Kidney epithelial cell (primary cell): ENCODE measurements around the gene KIF25. TPM values are rescaled to one million over a fixed set of nuclear protein-coding genes. Genes with fewer than 3 reads are reported as not detected.

Source experiments
- DNase-seq: peaks from one replicate; pipeline ENCODE4 v3.0.0-alpha.2; 2010; ENCODE audit warnings: low read depth
- H3K27me3 ChIP-seq: 2 replicates; pipeline ENCODE4 v1.6.0; 2011; ENCODE audit warnings: low read length; ENCODE audit not compliant: control insufficient read depth, insufficient read depth
- H3K36me3 ChIP-seq: 2 replicates; pipeline ENCODE4 v1.5.1; 2011; ENCODE audit warnings: low read length; ENCODE audit not compliant: control insufficient read depth, insufficient read depth
- H3K4me3 ChIP-seq: 2 replicates; pipeline ENCODE4 v1.5.1; 2011; ENCODE audit warnings: low read depth, mild to moderate bottlenecking, control low read depth, low read length
- total RNA-seq: library from RNA; depleted of rRNA; stranded (reverse); fragments of >200 nt; gene quantifications from 2 replicates; pipeline ENCODE4 v1.2.3, GENCODE V29; 2015
- TF ChIP-seq, protein P1 (sequence below): IDR thresholded peaks from 2 replicates; pipeline ENCODE4 v1.5.1; 2011; ENCODE audit warnings: mild to moderate bottlenecking, moderate library complexity, low read length, control low read depth, inconsistent platforms; ENCODE audit not compliant: insufficient read depth, poor library complexity, severe bottlenecking

KIF25 gene
- total RNA-seq, 1 donor from 2014 or later, result not detected

DNA sequence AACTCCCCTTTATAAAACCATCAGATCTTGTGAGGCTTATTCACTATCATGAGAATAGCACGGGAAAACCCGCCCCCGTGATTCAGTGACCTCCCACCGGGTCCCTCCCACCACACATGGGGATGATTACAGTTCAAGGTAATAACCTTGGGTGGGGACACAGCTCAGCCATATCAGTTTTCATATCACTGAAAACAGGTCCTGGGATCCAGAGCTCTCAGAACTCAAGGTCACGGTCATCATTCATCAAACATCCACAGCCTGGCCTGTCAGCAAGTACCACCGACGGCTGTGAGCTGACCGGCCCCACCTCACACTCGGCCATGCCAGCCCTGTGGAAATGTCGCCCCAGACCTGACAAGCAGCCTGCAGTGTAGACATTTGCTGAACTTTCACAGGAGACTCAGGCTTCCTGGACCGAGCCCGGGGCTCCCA lies 95.6 kb downstream of the KIF25 start:
- H3K4me3 ChIP-seq, result no peak overlapping the region
- no peak for DNase-seq
- TF ChIP-seq, protein P1, sequence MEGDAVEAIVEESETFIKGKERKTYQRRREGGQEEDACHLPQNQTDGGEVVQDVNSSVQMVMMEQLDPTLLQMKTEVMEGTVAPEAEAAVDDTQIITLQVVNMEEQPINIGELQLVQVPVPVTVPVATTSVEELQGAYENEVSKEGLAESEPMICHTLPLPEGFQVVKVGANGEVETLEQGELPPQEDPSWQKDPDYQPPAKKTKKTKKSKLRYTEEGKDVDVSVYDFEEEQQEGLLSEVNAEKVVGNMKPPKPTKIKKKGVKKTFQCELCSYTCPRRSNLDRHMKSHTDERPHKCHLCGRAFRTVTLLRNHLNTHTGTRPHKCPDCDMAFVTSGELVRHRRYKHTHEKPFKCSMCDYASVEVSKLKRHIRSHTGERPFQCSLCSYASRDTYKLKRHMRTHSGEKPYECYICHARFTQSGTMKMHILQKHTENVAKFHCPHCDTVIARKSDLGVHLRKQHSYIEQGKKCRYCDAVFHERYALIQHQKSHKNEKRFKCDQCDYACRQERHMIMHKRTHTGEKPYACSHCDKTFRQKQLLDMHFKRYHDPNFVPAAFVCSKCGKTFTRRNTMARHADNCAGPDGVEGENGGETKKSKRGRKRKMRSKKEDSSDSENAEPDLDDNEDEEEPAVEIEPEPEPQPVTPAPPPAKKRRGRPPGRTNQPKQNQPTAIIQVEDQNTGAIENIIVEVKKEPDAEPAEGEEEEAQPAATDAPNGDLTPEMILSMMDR, result no peak

DNA sequence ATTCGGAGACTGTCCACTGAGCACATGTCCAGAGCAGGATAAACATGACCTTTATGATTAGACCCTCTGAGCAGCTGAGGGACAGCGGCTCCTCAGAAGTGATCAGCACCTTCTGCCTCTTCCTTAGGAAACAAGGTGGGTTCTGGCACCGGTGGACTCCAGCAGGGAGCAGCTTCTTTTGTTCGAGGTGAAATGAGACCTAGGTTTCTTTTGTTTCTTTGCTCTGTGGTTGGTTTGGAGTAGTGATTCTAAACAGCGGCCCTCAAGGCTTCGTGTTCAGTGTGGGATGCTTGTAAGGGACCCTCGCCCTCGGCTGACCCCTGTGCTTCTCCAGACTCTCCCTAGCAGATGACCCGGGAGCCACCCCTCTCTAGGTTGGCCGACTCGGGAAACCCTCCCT lies 96.2 kb downstream of the KIF25 start:
- Histone ChIP-seq H3K4me3 (no peak overlapping the region), H3K27me3 (peaks cover 15% of the 10 kb centered on the region), H3K36me3 (no peaks in the 10 kb centered on the region)
- DNase-seq, result no peak
- TF ChIP-seq, protein P1, result no peak

More for the DNA sequence above, 95.6 kb downstream of the KIF25 start:
- Histone ChIP-seq H3K27me3 (peaks cover 11% of the 10 kb centered on the region), H3K36me3 (no peaks in the 10 kb centered on the region)

Other genes starting within 250 kb of the KIF25 start
- gene AFDN, start 170.8 kb upstream of the KIF25 start, total RNA-seq, result 112 and 119 TPM in 2 replicates
- gene FRMD1, start 81.5 kb downstream of the KIF25 start, total RNA-seq, result not detected in 2 replicates